HEK293 (cell line): Measurements from ENCODE around the gene KIF25.

ENCODE experiments used
- CTCF ChIA-PET: fragments of 350-600 bp; formaldehyde crosslinking; extraction: SDS; loops from one replicate; lab custom pipeline; 2021; ENCODE audit warnings: antibody characterized with exemption; lab: Yijun Ruan, JAX
- POLR2A ChIA-PET: fragments of 300-600 bp; formaldehyde crosslinking; extraction: SDS; loops from one replicate; lab custom pipeline; 2020; ENCODE audit warnings: antibody characterized with exemption, inconsistent platforms; lab: Yijun Ruan, JAX
- H3K27ac ChIP-seq: fragments of 200-500 bp; sonication (Bioruptor generic); 2 replicates; pipeline ENCODE4 v1.5.1; 2014; ENCODE audit warnings: low read depth, low read length, control low read depth, inconsistent platforms; ENCODE audit errors: extremely low read depth
- H3K36me3 ChIP-seq, 2 experiments: fragments of 200-500 bp in 1 of 2; sonication (Bioruptor generic) in 1 of 2; 1 replicate in 1 of 2; 2 replicates in 1 of 2; pipeline ENCODE4 v1.5.1; 2014 to 2017; ENCODE audit warnings: inconsistent platforms in 2 of 2, low read length in 2 of 2; ENCODE audit not compliant: control insufficient read depth in 2 of 2, insufficient read depth in 1 of 2
- H3K4me1 ChIP-seq: fragments of 200-500 bp; sonication (Bioruptor generic); 2 replicates; pipeline ENCODE4 v1.5.1; 2014; ENCODE audit warnings: mild to moderate bottlenecking, low read length, inconsistent platforms; ENCODE audit not compliant: control insufficient read depth, insufficient read depth
- H3K4me3 ChIP-seq: 2 replicates; pipeline ENCODE4 v1.5.1; 2011; ENCODE audit warnings: low read depth, mild to moderate bottlenecking, control low read depth, low read length, moderate library complexity
- H3K9me3 ChIP-seq: fragments of 200-500 bp; sonication (Bioruptor generic); 2 replicates; pipeline ENCODE4 v1.5.1; 2014; ENCODE audit warnings: low read depth, low read length, inconsistent platforms; ENCODE audit not compliant: control insufficient read depth, insufficient read depth
- EGR2 ChIP-seq: fragments of 450-650 bp; formaldehyde crosslinking; IDR thresholded peaks from 2 replicates; pipeline ENCODE4 v1.5.1; 2016; ENCODE audit warnings: low read depth, missing biosample characterization, missing genetic modification characterization
- HOXA7 ChIP-seq: sonication (generic); formaldehyde crosslinking; IDR thresholded peaks from 2 replicates; pipeline ENCODE4 v1.8.1; 2022; ENCODE audit warnings: missing genetic modification reagents, borderline replicate concordance
- SCRT2 ChIP-seq: fragments of 450-650 bp; formaldehyde crosslinking; IDR thresholded peaks from 2 replicates; pipeline ENCODE4 v1.5.1; 2016; ENCODE audit warnings: missing biosample characterization, missing genetic modification characterization
- SP3 ChIP-seq: fragments of 450-650 bp; formaldehyde crosslinking; IDR thresholded peaks from 2 replicates; pipeline ENCODE4 v1.5.1; 2016; ENCODE audit warnings: missing biosample characterization, missing genetic modification characterization
- ZBTB1 ChIP-seq: fragments of 450-650 bp; formaldehyde crosslinking; IDR thresholded peaks from 2 replicates; pipeline ENCODE4 v1.5.1; 2016; ENCODE audit warnings: missing biosample characterization, missing genetic modification characterization
- ZFHX2 ChIP-seq: fragments of 450-650 bp; formaldehyde crosslinking; conservative IDR thresholded peaks from 2 replicates; pipeline ENCODE4 v1.5.1; 2016; ENCODE audit warnings: missing biosample characterization, missing genetic modification characterization
- ZNF184 ChIP-seq: fragments of 450-650 bp; IDR thresholded peaks from 2 replicates; pipeline ENCODE4 v1.5.1; 2018; ENCODE audit warnings: missing biosample characterization, mild to moderate bottlenecking, missing genetic modification characterization
- ZNF214 ChIP-seq: fragments of 450-650 bp; formaldehyde crosslinking; IDR thresholded peaks from 2 replicates; pipeline ENCODE4 v1.5.1; 2017; ENCODE audit warnings: missing biosample characterization, mild to moderate bottlenecking, missing genetic modification characterization, borderline replicate concordance
- ZNF324 ChIP-seq: fragments of 450-650 bp; formaldehyde crosslinking; IDR thresholded peaks from 2 replicates; pipeline ENCODE4 v1.5.1; 2016; ENCODE audit warnings: missing biosample characterization, missing genetic modification characterization
- ZNF426 ChIP-seq: fragments of 450-650 bp; formaldehyde crosslinking; IDR thresholded peaks from 2 replicates; pipeline ENCODE4 v1.5.1; 2017; ENCODE audit warnings: missing biosample characterization, missing genetic modification characterization, mild to moderate bottlenecking, inconsistent platforms, moderate library complexity
- ZNF529 ChIP-seq: fragments of 450-650 bp; formaldehyde crosslinking; IDR thresholded peaks from 2 replicates; pipeline ENCODE4 v1.5.1; 2017; ENCODE audit warnings: missing genetic modification characterization, missing biosample characterization; ENCODE audit not compliant: insufficient replicate concordance
- ZNF555 ChIP-seq: fragments of 450-650 bp; formaldehyde crosslinking; conservative IDR thresholded peaks from 2 replicates; pipeline ENCODE4 v1.5.1; 2017; ENCODE audit warnings: missing biosample characterization, mild to moderate bottlenecking, missing genetic modification characterization, inconsistent platforms
- ZNF654 ChIP-seq: fragments of 450-650 bp; formaldehyde crosslinking; IDR thresholded peaks from 2 replicates; pipeline ENCODE4 v1.5.1; 2016; ENCODE audit warnings: low read depth, missing biosample characterization, missing genetic modification characterization
- ZNF76 ChIP-seq: fragments of 450-650 bp; formaldehyde crosslinking; IDR thresholded peaks from 2 replicates; pipeline ENCODE4; 2016; ENCODE audit warnings: low read depth, missing biosample characterization, missing genetic modification characterization, borderline replicate concordance
- TF ChIP-seq, protein P1 (sequence below): fragments of 450-650 bp; formaldehyde crosslinking; IDR thresholded peaks from 2 replicates; pipeline ENCODE4 v1.5.1; 2016; ENCODE audit warnings: missing biosample characterization, missing genetic modification characterization
- TF ChIP-seq, protein P2 (sequence below): fragments of 450-650 bp; formaldehyde crosslinking; IDR thresholded peaks from 2 replicates; pipeline ENCODE4 v1.5.1; 2016; ENCODE audit warnings: missing biosample characterization, missing genetic modification characterization
- TF ChIP-seq, protein P3 (sequence below): fragments of 450-650 bp; formaldehyde crosslinking; IDR thresholded peaks from 2 replicates; pipeline ENCODE4 v1.5.1; 2016; ENCODE audit warnings: missing biosample characterization, missing genetic modification characterization
- TF ChIP-seq, protein P4 (sequence below): fragments of 450-650 bp; IDR thresholded peaks from 2 replicates; pipeline ENCODE4 v1.5.1; 2018; ENCODE audit warnings: missing biosample characterization, mild to moderate bottlenecking, missing genetic modification characterization

The KIF25 gene

DNA sequence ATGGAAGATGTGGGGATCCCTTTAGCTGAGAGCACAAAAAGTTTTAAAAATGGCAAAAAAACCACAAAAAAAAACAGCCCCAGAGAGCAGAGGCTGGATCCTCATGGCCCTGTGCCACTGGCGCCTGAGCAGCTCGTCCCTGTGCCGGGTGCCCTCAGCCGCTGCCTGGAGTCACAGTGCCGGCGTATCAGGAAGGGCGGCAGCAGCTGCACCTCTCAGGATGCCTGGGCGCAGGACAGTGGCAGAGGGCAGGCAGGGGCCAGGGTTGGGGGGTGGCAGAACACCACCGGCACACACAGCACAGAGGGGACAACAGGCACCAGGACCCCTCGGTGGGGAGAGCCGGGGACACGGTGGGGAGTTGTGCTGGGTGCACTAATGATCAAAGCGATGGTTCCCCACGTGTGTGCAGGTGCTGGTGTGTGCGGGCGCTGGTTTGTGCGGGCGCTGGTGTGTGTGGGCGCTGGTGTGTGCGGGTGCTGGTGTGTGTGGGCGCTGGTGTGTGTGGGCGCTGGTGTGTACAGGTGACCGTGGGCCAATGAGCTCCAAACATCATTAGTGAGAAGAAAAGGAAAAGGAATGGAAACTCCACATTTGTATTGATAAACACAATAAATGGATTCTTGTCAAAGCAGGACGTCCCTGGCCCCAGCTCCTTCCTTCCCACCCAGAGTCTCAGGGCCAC, 83.1 kb downstream of the KIF25 start:
- Histone ChIP-seq H3K9me3 (no peaks in the 10 kb centered on the region), H3K27ac (no peak overlapping the region), H3K4me3 (no peak overlapping the region)
- TF ChIP-seq ZFHX2 (tag by site-specific recombination) = peak; percentile 66
- peak; percentile 83 for TF ChIP-seq EGR2
- no peak for TF ChIP-seq SCRT2
- TF ChIP-seq ZNF529 = no peak
- TF ChIP-seq, all 188 proteins: peak for 2
- Histone ChIP-seq H3K4me1 (no peaks in the 10 kb centered on the region), H3K36me3 (no peaks in the 10 kb centered on the region)
- CTCF ChIA-PET = no interaction called here
- POLR2A ChIA-PET = no interaction called here

DNA sequence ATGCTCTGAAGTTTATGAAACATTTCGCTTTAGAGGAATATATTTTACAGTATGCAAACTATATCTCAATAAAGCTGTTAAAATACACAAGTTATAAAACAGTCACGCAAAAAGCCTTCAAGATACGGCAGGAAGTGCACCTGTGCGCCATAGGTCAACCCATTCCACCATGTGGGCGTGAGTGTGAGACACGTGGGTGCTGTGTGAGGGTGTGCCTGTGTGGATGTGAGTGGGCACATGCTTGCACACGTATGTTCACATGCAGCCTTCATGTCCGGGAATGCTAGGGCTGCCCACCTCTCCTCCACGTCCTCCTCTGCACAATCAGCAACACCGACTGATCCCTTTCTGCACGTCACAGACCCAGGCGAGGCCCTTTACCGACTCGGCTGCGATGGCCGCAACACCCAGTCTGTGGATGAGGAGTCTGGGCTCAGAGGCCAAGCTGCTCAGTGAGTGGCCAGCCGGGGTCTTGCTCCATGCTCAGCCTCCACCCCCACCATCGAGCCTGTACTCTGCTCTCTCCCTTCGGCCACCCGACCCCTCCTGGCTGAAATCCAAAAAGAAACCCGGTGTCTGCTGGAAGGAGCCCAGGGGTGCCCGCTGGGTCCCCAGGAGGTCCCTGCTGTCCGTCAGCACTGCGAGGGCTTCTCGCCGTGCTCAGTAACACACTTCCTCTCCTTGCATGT, 84.5 kb downstream of the KIF25 start:
- Histone ChIP-seq H3K4me3 (no peak overlapping the region), H3K4me1 (no peaks in the 10 kb centered on the region), H3K27ac (no peak overlapping the region), H3K36me3 (no peaks in the 10 kb centered on the region), H3K9me3 (no peaks in the 10 kb centered on the region)
- ChIA-PET POLR2A (no interaction called here), CTCF (interaction anchor here (0.6 to 1.2 kb wide), 2 partner anchors 12 to 16 kb away, joined by 3 to 4 read pairs; no protein-coding TSS in a partner anchor)
- TF ChIP-seq ZBTB1 (no peak), ZFHX2 (tag by site-specific recombination) (peak; percentile 65), EGR2 (peak; percentile 53)

DNA sequence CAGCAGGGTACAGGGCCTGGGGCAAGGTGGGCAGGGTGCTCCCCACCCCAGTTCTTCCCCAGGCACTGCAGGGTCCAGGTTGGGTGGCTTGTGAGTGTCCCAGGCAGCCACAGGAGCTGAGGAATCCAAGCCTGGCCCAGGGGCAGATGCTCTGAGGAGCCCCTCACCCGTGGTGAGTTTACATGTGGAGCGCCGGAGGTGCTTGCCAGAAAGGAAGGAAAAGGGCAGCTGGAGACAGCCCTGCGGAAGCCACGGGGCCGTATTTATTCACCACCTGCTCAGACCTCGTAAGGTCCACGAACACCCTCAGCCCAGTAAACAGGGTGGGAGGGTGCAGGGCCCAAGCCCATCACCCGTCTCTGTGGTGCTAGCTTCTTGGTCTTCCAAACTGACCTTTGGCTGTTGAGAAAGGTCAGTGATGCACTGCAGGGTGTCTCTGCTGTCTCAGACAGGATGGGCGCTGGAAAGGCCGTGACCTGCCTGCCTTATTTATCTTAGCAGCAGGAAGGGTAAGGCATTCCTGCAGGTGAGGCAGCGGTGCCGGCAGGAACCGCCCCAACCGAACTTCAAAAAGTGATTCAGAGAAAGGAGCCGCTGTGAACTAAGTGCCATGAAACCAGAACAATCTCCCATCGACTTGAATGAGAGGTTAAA, 85.5 kb downstream of the KIF25 start:
- no peaks in the 10 kb centered on the region for H3K36me3 ChIP-seq
- H3K4me1 ChIP-seq = no peaks in the 10 kb centered on the region
- no peaks in the 10 kb centered on the region for H3K9me3 ChIP-seq
- CTCF ChIA-PET = interaction anchor here (0.6 kb wide), 1 partner anchor 17 kb away, joined by 3 read pairs; no protein-coding TSS in a partner anchor
- H3K4me3 ChIP-seq = no peak overlapping the region
- POLR2A ChIA-PET = no interaction called here
- H3K27ac ChIP-seq = no peak overlapping the region
- TF ChIP-seq, protein P1, sequence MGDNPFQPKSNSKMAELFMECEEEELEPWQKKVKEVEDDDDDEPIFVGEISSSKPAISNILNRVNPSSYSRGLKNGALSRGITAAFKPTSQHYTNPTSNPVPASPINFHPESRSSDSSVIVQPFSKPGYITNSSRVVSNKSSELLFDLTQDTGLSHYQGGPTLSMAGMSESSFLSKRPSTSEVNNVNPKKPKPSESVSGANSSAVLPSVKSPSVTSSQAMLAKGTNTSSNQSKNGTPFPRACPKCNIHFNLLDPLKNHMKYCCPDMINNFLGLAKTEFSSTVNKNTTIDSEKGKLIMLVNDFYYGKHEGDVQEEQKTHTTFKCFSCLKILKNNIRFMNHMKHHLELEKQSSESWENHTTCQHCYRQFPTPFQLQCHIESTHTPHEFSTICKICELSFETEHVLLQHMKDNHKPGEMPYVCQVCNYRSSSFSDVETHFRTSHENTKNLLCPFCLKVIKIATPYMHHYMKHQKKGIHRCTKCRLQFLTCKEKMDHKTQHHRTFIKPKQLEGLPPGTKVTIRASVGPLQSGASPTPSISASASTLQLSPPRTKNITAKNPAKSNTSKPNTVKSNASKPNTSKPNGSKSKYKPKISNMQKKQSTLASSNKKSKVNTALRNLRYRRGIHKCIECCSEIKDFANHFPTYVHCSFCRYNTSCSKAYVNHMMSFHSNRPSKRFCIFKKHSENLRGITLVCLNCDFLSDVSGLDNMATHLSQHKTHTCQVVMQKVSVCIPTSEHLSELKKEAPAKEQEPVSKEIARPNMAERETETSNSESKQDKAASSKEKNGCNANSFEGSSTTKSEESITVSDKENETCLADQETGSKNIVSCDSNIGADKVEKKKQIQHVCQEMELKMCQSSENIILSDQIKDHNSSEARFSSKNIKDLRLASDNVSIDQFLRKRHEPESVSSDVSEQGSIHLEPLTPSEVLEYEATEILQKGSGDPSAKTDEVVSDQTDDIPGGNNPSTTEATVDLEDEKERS = no peak
- TF ChIP-seq, protein P2, sequence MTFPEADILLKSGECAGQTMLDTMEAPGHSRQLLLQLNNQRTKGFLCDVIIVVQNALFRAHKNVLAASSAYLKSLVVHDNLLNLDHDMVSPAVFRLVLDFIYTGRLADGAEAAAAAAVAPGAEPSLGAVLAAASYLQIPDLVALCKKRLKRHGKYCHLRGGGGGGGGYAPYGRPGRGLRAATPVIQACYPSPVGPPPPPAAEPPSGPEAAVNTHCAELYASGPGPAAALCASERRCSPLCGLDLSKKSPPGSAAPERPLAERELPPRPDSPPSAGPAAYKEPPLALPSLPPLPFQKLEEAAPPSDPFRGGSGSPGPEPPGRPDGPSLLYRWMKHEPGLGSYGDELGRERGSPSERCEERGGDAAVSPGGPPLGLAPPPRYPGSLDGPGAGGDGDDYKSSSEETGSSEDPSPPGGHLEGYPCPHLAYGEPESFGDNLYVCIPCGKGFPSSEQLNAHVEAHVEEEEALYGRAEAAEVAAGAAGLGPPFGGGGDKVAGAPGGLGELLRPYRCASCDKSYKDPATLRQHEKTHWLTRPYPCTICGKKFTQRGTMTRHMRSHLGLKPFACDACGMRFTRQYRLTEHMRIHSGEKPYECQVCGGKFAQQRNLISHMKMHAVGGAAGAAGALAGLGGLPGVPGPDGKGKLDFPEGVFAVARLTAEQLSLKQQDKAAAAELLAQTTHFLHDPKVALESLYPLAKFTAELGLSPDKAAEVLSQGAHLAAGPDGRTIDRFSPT = no peak
- TF ChIP-seq ZNF555 (no peak), ZNF214 (no peak), ZNF76 (no peak), HOXA7 (CRISPR knock-in tag) (no peak), ZNF654 (tag by site-specific recombination) (no peak), ZNF426 (no peak), SP3 (tag by site-specific recombination) (no peak), ZNF184 (tag by site-specific recombination) (no peak), ZNF324 (no peak)
- TF ChIP-seq, protein P3, sequence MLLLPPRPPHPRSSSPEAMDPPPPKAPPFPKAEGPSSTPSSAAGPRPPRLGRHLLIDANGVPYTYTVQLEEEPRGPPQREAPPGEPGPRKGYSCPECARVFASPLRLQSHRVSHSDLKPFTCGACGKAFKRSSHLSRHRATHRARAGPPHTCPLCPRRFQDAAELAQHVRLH (tag by site-specific recombination) = no peak
- TF ChIP-seq, protein P4, sequence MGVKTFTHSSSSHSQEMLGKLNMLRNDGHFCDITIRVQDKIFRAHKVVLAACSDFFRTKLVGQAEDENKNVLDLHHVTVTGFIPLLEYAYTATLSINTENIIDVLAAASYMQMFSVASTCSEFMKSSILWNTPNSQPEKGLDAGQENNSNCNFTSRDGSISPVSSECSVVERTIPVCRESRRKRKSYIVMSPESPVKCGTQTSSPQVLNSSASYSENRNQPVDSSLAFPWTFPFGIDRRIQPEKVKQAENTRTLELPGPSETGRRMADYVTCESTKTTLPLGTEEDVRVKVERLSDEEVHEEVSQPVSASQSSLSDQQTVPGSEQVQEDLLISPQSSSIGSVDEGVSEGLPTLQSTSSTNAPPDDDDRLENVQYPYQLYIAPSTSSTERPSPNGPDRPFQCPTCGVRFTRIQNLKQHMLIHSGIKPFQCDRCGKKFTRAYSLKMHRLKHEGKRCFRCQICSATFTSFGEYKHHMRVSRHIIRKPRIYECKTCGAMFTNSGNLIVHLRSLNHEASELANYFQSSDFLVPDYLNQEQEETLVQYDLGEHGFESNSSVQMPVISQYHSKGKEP = no peak
